GM12874 (cell line): ENCODE data around the gene SPAM1.

Source experiments
- CTCF ChIP-seq: IDR thresholded peaks from 2 replicates; pipeline ENCODE4 v1.5.1; 2011; ENCODE audit warnings: low read depth, mild to moderate bottlenecking, control low read depth, low read length, moderate library complexity; ENCODE audit not compliant: insufficient read depth

SPAM1 gene

DNA sequence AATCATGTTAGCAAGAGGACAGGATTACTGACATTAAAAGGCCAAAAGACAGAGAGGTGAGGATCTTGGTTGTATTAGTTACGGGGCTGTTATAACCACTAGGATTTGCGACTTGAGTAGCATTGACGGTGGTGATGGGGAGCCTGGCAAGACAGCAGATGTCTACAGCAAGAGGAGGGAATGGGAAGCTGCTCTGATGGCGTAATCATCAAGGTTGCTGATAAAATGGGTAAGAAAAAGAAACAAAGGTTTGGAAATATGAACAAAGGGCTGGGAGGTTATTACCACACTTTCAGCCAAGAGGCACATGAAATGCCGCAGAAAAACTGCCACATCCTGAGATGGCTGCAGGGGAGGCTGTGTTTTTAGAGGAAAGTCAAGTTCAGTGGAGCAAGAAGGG is 73.9 kb downstream of the SPAM1 start:
- no peak for TF ChIP-seq CTCF

GRCh38 chr7:123999703-124000102 is 74.7 kb downstream of the SPAM1 start:
- no peak for TF ChIP-seq CTCF

DNA sequence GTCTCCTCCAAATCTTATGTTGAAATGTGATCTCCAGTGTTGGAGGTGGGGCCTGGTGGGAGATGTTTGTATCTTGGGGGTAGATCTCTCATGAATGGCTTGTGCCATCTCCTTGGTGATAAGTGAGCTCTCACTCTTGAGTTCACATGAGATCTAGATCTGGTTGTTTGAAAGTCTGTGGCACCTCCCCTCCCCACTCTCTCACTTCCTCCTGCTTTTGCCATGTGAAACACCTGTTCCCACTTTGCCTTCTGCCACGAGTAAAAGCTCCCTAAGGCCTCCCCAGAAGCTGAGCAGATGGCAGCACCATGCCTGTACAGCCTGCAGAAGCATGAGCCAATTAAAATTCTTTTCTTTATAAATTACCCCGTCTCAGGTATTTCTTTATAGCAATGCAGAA is 84.3 kb downstream of the SPAM1 start:
- TF ChIP-seq CTCF: no peak
